Retinal pigment epithelial cell (primary cell): ENCODE measurements around the gene TRAPPC6A.

ENCODE experiments used
- DNase-seq: peaks from one replicate; pipeline ENCODE4 v3.0.0-alpha.2; 2010; ENCODE audit warnings: low read depth
- H3K4me3 ChIP-seq: 2 replicates; pipeline ENCODE4 v1.5.1; 2011; ENCODE audit warnings: mild to moderate bottlenecking, low read length, control low read depth, moderate library complexity
- CTCF ChIP-seq: conservative IDR thresholded peaks from 2 replicates; pipeline ENCODE4 v1.5.1; 2011; ENCODE audit warnings: low read depth, low read length, control low read depth, inconsistent platforms

TRAPPC6A gene

GRCh38 chr19:45178262-45179071, 430 bp upstream of the TRAPPC6A start, which contains the start of gene BLOC1S3:
BLOC1S3 (plus strand) TSS chr19:45178784; CDS start chr19:45179297, 513 bp downstream.
- peak; percentile 36 for TF ChIP-seq CTCF

GRCh38 chr19:45175515-45176345, 2.3 kb downstream of the TRAPPC6A start:
- no peak for DNase-seq
- H3K4me3 ChIP-seq = no peak overlapping the region
- TF ChIP-seq CTCF = no peak

More at GRCh38 chr19:45178262-45179071, 430 bp upstream of the TRAPPC6A start, which contains the start of gene BLOC1S3:
- peak; percentile 100 for DNase-seq
- H3K4me3 ChIP-seq = peak within 1 kb of the TSS; percentile 97

- no peak for TF ChIP-seq CTCF
- DNase-seq = no peak
- H3K4me3 ChIP-seq = no peak overlapping the region
Observed at GRCh38 chr19:45173816-45174215, 4.2 kb downstream of the TRAPPC6A start.

GRCh38 chr19:45172611-45173208, 5.3 kb downstream of the TRAPPC6A start:
- DNase-seq = no peak
- TF ChIP-seq CTCF = no peak
- H3K4me3 ChIP-seq = no peak overlapping the region

GRCh38 chr19:45172173-45172572, 5.9 kb downstream of the TRAPPC6A start:
- DNase-seq = no peak
- no peak for TF ChIP-seq CTCF
- no peak overlapping the region for H3K4me3 ChIP-seq

- H3K4me3 ChIP-seq = no peak overlapping the region
- TF ChIP-seq CTCF = no peak
- DNase-seq = no peak
Observed at GRCh38 chr19:45171211-45171623, 6.8 kb downstream of the TRAPPC6A start.
